SJSA1 (cell line): ENCODE measurements around the gene C9orf50. TPM values are rescaled to one million over a fixed set of nuclear protein-coding genes. Genes with fewer than 3 reads are reported as not detected.

Experiments
- DNase-seq, 2 experiments: peaks; one replicate each; pipeline ENCODE4 v3.0.0-alpha.2; 2015 to 2020; ENCODE audit warnings: low spot score in 2 of 2, low read depth in 1 of 2
- H3K27ac ChIP-seq: fragments of 250-450 bp; sonication (Bioruptor Pico); 2 replicates; pipeline ENCODE4 v1.5.1; 2020; ENCODE audit warnings: mild to moderate bottlenecking, moderate library complexity
- H3K27me3 ChIP-seq: fragments of 250-450 bp; sonication (Bioruptor Pico); replicated peaks from 2 replicates; pipeline ENCODE4 v1.5.1; 2020; ENCODE audit warnings: mild to moderate bottlenecking, moderate library complexity
- H3K36me3 ChIP-seq: fragments of 250-450 bp; sonication (Bioruptor Pico); 2 replicates; pipeline ENCODE4 v1.5.1; 2020; ENCODE audit warnings: mild to moderate bottlenecking
- H3K4me1 ChIP-seq: fragments of 250-450 bp; sonication (Bioruptor Pico); replicated peaks from 2 replicates; pipeline ENCODE4 v1.6.1; 2021; ENCODE audit warnings: mild to moderate bottlenecking
- H3K4me3 ChIP-seq: fragments of 250-450 bp; sonication (Bioruptor Pico); 2 replicates; pipeline ENCODE4 v1.5.1; 2020; ENCODE audit warnings: mild to moderate bottlenecking
- H3K9me3 ChIP-seq: fragments of 250-450 bp; sonication (Bioruptor Pico); replicated peaks from 2 replicates; pipeline ENCODE4 v1.5.1; 2020; ENCODE audit warnings: mild to moderate bottlenecking
- total RNA-seq: library from RNA; depleted of rRNA; stranded (reverse); fragments of >200 nt; shearing (Covaris generic); gene quantifications from 2 replicates; pipeline ENCODE4 v1.2.3, GENCODE V29; 2014

C9orf50 gene
- total RNA-seq, 1 experiment from 2014 or later: not detected

- H3K4me3 ChIP-seq: no peak overlapping the region
- DNase-seq: no peak
- no peaks in the 10 kb centered on the region for H3K36me3 ChIP-seq
- H3K4me1 ChIP-seq: peaks cover 12% of the 10 kb centered on the region
- no peaks in the 10 kb centered on the region for H3K9me3 ChIP-seq
- 0 out of 2 replicates have a peak, but pooled peaks cover 3% of the 10 kb centered on the region for H3K27me3 ChIP-seq
- no peak overlapping the region for H3K27ac ChIP-seq
These were observed 34.8 kb upstream of the C9orf50 start for GRCh38 chr9:129655696-129656095.

- H3K4me1 ChIP-seq: peaks cover 12% of the 10 kb centered on the region
- no peak overlapping the region for H3K27ac ChIP-seq
- DNase-seq: no peak
- 0 out of 2 replicates have a peak, but pooled peaks cover 3% of the 10 kb centered on the region for H3K27me3 ChIP-seq
- H3K9me3 ChIP-seq: no peaks in the 10 kb centered on the region
- H3K36me3 ChIP-seq: no peaks in the 10 kb centered on the region
- no peak overlapping the region for H3K4me3 ChIP-seq
These were observed 34.3 kb upstream of the C9orf50 start for GRCh38 chr9:129655154-129655553.

- no peaks in the 10 kb centered on the region for H3K9me3 ChIP-seq
- peaks cover 12% of the 10 kb centered on the region for H3K4me1 ChIP-seq
- DNase-seq: no peak
- H3K27ac ChIP-seq: no peak overlapping the region
- H3K36me3 ChIP-seq: no peaks in the 10 kb centered on the region
- 0 out of 2 replicates have a peak, but pooled peaks cover 3% of the 10 kb centered on the region for H3K27me3 ChIP-seq
- no peak overlapping the region for H3K4me3 ChIP-seq
These were observed 33.7 kb upstream of the C9orf50 start for GRCh38 chr9:129654554-129655040.

DNA sequence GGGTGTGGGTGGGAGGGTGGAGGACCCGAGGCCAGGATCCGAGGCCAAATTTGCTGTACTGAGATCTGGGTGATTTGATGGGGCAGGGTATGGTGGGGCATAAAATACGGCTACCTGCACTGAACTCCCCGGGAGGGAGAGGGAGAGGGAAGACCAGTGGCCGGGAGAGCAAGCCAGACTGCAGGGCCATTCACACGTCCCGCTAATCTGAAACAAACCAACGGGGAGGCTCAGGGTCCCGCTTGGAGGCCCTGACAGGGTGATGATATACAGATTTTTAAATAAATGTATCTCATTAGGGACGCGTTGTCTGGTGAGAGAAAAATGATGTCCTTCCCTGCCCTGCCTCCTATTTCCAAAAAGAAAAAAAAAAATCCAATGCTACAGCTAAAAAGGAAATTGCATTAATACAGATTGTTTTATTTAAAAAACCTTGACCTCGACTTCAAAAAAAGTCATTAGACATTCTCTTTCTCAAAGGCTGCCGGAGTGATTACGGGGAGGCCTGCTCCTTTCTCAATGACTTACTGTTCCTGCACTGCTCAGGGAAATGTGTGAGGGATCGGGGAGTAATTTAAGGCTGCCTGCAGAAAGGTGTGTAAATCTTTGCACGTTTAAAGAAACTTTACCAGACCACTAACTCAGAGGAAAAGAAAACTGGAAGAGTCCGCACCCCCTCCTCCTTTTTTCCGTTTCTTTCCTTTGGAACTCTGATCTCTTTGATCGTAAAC lies 33.1 kb upstream of the C9orf50 start:
- Histone ChIP-seq H3K27ac (no peak overlapping the region), H3K9me3 (no peaks in the 10 kb centered on the region), H3K36me3 (no peaks in the 10 kb centered on the region), H3K27me3 (0 out of 2 replicates have a peak, but pooled peaks cover 3% of the 10 kb centered on the region), H3K4me3 (no peak overlapping the region), H3K4me1 (peaks cover 12% of the 10 kb centered on the region)
- no peak for DNase-seq

DNA sequence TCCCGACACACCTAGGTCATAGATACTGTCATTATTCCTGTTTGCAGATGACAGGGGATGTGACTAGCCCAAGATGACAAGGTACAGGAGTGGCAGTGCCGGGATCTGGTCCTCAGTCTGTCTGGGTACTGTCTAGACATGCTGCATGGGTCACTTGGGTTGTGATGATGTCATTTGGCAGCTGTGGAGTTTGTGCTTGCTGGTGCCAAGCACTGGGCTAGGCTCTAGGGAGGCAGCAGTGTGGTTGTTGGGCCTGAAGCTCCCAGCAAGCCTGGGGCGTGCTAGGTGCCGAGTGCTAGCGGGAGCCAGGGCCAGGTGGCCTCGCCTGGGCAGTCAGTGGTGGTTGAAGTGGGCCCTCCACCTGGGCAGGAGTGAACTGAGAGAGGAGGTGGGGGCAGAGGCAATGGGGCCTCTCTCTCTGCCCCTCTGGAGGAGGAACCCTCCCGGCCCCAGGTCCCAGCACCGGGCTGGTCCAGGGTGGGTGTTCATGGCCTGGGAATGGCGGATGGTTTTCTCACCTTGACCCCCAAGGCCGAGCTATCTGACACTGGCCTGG lies 29.9 kb upstream of the C9orf50 start:
- Histone ChIP-seq H3K27ac (no peak overlapping the region), H3K36me3 (no peaks in the 10 kb centered on the region), H3K27me3 (no peaks in the 10 kb centered on the region), H3K4me1 (no peaks in the 10 kb centered on the region), H3K9me3 (no peaks in the 10 kb centered on the region), H3K4me3 (no peak overlapping the region)
- DNase-seq: no peak

GRCh38 chr9:129649726-129650679 lies 29.1 kb upstream of the C9orf50 start:
- no peak overlapping the region for H3K27ac ChIP-seq
- no peaks in the 10 kb centered on the region for H3K36me3 ChIP-seq
- H3K4me3 ChIP-seq: no peak overlapping the region
- H3K27me3 ChIP-seq: no peaks in the 10 kb centered on the region
- DNase-seq: no peak
- no peaks in the 10 kb centered on the region for H3K4me1 ChIP-seq
- H3K9me3 ChIP-seq: no peaks in the 10 kb centered on the region

GRCh38 chr9:129648764-129649115 lies 27.8 kb upstream of the C9orf50 start:
- Histone ChIP-seq H3K9me3 (no peaks in the 10 kb centered on the region), H3K27ac (no peak overlapping the region), H3K4me3 (no peak overlapping the region), H3K36me3 (no peaks in the 10 kb centered on the region), H3K27me3 (no peaks in the 10 kb centered on the region), H3K4me1 (no peaks in the 10 kb centered on the region)
- no peak for DNase-seq

- Histone ChIP-seq H3K27me3 (no peaks in the 10 kb centered on the region), H3K9me3 (no peaks in the 10 kb centered on the region), H3K36me3 (no peaks in the 10 kb centered on the region), H3K4me1 (no peaks in the 10 kb centered on the region), H3K27ac (no peak overlapping the region), H3K4me3 (no peak overlapping the region)
- DNase-seq: no peak
These were observed 27.3 kb upstream of the C9orf50 start for GRCh38 chr9:129648092-129648763.

GRCh38 chr9:129647635-129648034 lies 26.7 kb upstream of the C9orf50 start:
- Histone ChIP-seq H3K27ac (no peak overlapping the region), H3K9me3 (no peaks in the 10 kb centered on the region), H3K27me3 (no peaks in the 10 kb centered on the region), H3K36me3 (no peaks in the 10 kb centered on the region), H3K4me1 (peaks cover 4% of the 10 kb centered on the region), H3K4me3 (no peak overlapping the region)
- no peak for DNase-seq

DNA sequence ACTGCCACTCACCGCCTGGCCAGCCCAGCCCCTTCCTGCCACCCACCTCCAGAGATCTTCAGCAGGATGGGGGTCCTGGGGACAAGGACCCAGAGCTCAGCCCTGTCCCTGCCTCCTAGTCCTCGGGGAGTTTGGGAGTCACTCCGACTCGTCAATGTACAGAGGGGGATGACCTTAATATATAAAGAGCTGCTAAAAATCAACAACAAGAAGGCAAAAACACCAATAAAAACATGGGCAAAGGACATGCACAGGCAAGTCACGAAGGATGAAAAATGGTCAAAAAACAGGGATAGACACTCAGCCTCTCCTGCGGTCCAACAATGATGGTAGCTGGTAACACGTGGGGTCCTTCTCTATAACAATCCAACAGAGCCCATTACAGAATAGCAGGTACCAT lies 25.8 kb upstream of the C9orf50 start:
- Histone ChIP-seq H3K4me3 (no peak overlapping the region), H3K27me3 (no peaks in the 10 kb centered on the region), H3K27ac (no peak overlapping the region), H3K36me3 (peaks cover 3% of the 10 kb centered on the region; the same call in 1 of the 2 replicates), H3K4me1 (peaks cover 8% of the 10 kb centered on the region), H3K9me3 (no peaks in the 10 kb centered on the region)
- no peak for DNase-seq

- DNase-seq: no peak
- Histone ChIP-seq H3K27ac (no peak overlapping the region), H3K4me1 (peaks cover 10% of the 10 kb centered on the region), H3K4me3 (no peak overlapping the region), H3K27me3 (no peaks in the 10 kb centered on the region), H3K9me3 (no peaks in the 10 kb centered on the region), H3K36me3 (peaks cover 7% of the 10 kb centered on the region; the same call in 1 of the 2 replicates)
These were observed 25.4 kb upstream of the C9orf50 start for GRCh38 chr9:129646252-129646651.

GRCh38 chr9:129644902-129645301 lies 24.0 kb upstream of the C9orf50 start:
- DNase-seq: no peak
- Histone ChIP-seq H3K4me3 (no peak overlapping the region), H3K27me3 (no peaks in the 10 kb centered on the region), H3K4me1 (peaks cover 23% of the 10 kb centered on the region), H3K27ac (no peak overlapping the region), H3K36me3 (peaks cover 13% of the 10 kb centered on the region), H3K9me3 (no peaks in the 10 kb centered on the region)

DNA sequence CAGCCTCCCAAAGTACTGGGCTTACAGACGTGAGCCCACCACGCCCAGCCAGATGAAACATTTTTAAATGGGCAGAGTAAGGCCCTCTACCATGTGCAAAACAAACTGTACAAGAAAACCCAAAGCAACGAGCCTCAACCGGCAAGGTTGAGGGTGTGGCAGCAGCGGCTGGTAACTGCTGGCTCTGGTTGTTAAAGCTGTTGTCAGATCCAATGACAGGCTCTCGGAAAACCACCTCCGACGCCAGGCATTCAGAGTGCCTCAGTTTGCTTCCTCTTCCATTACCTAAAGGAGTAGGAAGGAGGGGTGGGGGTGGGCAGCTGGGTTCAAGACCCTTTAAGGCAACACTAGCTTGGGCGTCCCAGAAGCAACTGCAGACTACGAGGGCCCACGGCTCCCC lies 23.5 kb upstream of the C9orf50 start:
- Histone ChIP-seq H3K9me3 (no peaks in the 10 kb centered on the region), H3K27ac (no peak overlapping the region), H3K4me3 (no peak overlapping the region), H3K4me1 (peaks cover 25% of the 10 kb centered on the region), H3K27me3 (no peaks in the 10 kb centered on the region), H3K36me3 (peaks cover 19% of the 10 kb centered on the region)
- no peak for DNase-seq
